Activated CD8-positive, alpha-beta memory T cell treated with anti-CD3 and anti-CD28 coated beads, Interleukin-2, amount 50 U/mL, for 1 hour (primary cell): Measurements from ENCODE around the gene SNX24.
A peak's percentile ranks its signal among the peaks of the same experiment; 100 is the strongest.
"Not testable (repeated sequence)": the region's sequence is repeated elsewhere in the genome, so short reads cannot be mapped to it uniquely, and the experiment has no call there.

Source experiments
- DNase-seq: peaks from one replicate; pipeline ENCODE4 v3.0.0-alpha.2; 2020; ENCODE audit errors: extremely low read depth

Gene SNX24

GRCh38 chr5:122845229-122846050, at the start of gene SNX24:
Gene SNX24 (plus strand): TSS chr5:122845613. CDS start chr5:122845634, 21 bp downstream.
- peak; percentile 13 for DNase-seq

GRCh38 chr5:122805481-122805880, 39.9 kb upstream of the SNX24 start:
- no peak for DNase-seq

GRCh38 chr5:122810405-122810804, 35.0 kb upstream of the SNX24 start:
- no peak for DNase-seq

GRCh38 chr5:122815218-122815767, 30.1 kb upstream of the SNX24 start:
- no peak for DNase-seq

- no peak for DNase-seq
These were observed 28.7 kb upstream of the SNX24 start for GRCh38 chr5:122816756-122817155.

- no peak for DNase-seq
These were observed 13.4 kb upstream of the SNX24 start for GRCh38 chr5:122831984-122832383.

- no peak for DNase-seq
These were observed 9.7 kb upstream of the SNX24 start for GRCh38 chr5:122835681-122836080.

- DNase-seq = no peak
These were observed 8.5 kb upstream of the SNX24 start for GRCh38 chr5:122836947-122837346.

GRCh38 chr5:122839731-122840130, 5.7 kb upstream of the SNX24 start:
- no peak for DNase-seq

GRCh38 chr5:122842016-122842580, 3.3 kb upstream of the SNX24 start:
- no peak for DNase-seq

GRCh38 chr5:122844136-122844909, 1.1 kb upstream of the SNX24 start:
- no peak for DNase-seq

- no peak for DNase-seq
These were observed 544 bp upstream of the SNX24 start for GRCh38 chr5:122844910-122845228.

GRCh38 chr5:122846051-122846550, 688 bp downstream of the SNX24 start:
- DNase-seq = no peak

GRCh38 chr5:122847687-122848081, 2.3 kb downstream of the SNX24 start:
- no peak for DNase-seq

GRCh38 chr5:122849771-122850170, 4.4 kb downstream of the SNX24 start:
- no peak for DNase-seq

- DNase-seq = not testable (repeated sequence)
These were observed 12.1 kb downstream of the SNX24 start for GRCh38 chr5:122857538-122857937.

- DNase-seq = no peak
These were observed 13.0 kb downstream of the SNX24 start for GRCh38 chr5:122858451-122858850.

GRCh38 chr5:122863240-122863639, 17.8 kb downstream of the SNX24 start:
- DNase-seq = no peak

- no peak for DNase-seq
These were observed 18.3 kb downstream of the SNX24 start for GRCh38 chr5:122863721-122864120.

GRCh38 chr5:122864400-122864799, 19.0 kb downstream of the SNX24 start:
- no peak for DNase-seq

GRCh38 chr5:122864842-122865241, 19.4 kb downstream of the SNX24 start:
- DNase-seq = no peak

GRCh38 chr5:122870219-122870856, 24.9 kb downstream of the SNX24 start:
- no peak for DNase-seq
